HCT116 (cell line): ENCODE results near the gene PNRC2. TPM values are rescaled to one million over a fixed set of nuclear protein-coding genes. Genes with fewer than 3 reads are reported as not detected.
"Not testable (repeated sequence)": the region's sequence is repeated elsewhere in the genome, so short reads cannot be mapped to it uniquely, and the experiment has no call there.

Experiments used
- ATAC-seq: fragments of 200-7000 bp; cut with Tn5 transposase; 2 replicates; pipeline ENCODE4 v1.9.1; 2020; ENCODE audit warnings: mild to moderate bottlenecking, moderate library complexity
- BruUV-seq: library from RNA; stranded (reverse); fragments of 400-500 nt; replicated peaks from 2 replicates; lab custom pipeline; 2021; lab: Mats Ljungman, UMichigan
- CTCF ChIA-PET: fragments of 300-600 bp; sonication (Branson Sonifier 250); formaldehyde crosslinking; loops from one replicate; lab custom pipeline; 2021; ENCODE audit warnings: antibody characterized with exemption; lab: Charles Lee
- POLR2A ChIA-PET: fragments of 300-600, 350-600 bp; sonication (Branson Sonifier 250); formaldehyde crosslinking; loops from one replicate; lab custom pipeline; 2021; ENCODE audit warnings: antibody characterized with exemption; lab: Charles Lee
- RAD21 ChIA-PET, 2 experiments: fragments of 300-600 bp; sonication (Branson Sonifier 250); formaldehyde crosslinking; loops; one replicate each; lab custom pipeline; 2023; ENCODE audit warnings: low total read pairs in 2 of 2; ENCODE audit not compliant: uncharacterized antibody in 2 of 2, unreplicated experiment in 2 of 2, low non-redundant PET in 1 of 2; lab: Charles Lee
- DNase-seq: peaks from one replicate; pipeline ENCODE4 v3.0.0-alpha.2; 2010; ENCODE audit warnings: low read depth, low spot score
- H2AFZ ChIP-seq: fragments of 200-600 bp; shearing (Covaris generic), sonication (generic); 2 replicates; pipeline ENCODE4 v1.6.1; 2017; ENCODE audit warnings: low read depth, mixed run types, mixed read lengths, antibody characterized with exemption, low read length; ENCODE audit not compliant: poor library complexity, severe bottlenecking
- H3K27ac ChIP-seq: 2 replicates; pipeline ENCODE4 v1.5.1; 2012; ENCODE audit warnings: low read depth, low read length
- H3K27me3 ChIP-seq: fragments of 200-600 bp; sonication (generic); 2 replicates; pipeline ENCODE4 v1.6.1; 2016; ENCODE audit warnings: mixed run types, low read length, mixed read lengths; ENCODE audit not compliant: insufficient read depth
- H3K36me3 ChIP-seq, 2 experiments: fragments of 200-500 bp in 1 of 2; fragments of 200-600 bp in 1 of 2; sonication (Bioruptor generic) in 1 of 2; sonication (generic) in 1 of 2; 2 replicates each; pipeline versions ENCODE4 v1.5.1 to v1.6.1; 2014 to 2016; ENCODE audit warnings: low read length in 2 of 2, inconsistent platforms in 1 of 2, mixed read lengths in 1 of 2, mixed run types in 1 of 2; ENCODE audit not compliant: insufficient read depth in 2 of 2, control insufficient read depth in 1 of 2
- H3K4me1 ChIP-seq, 2 experiments: fragments of 200-600 bp in 1 of 2; sonication (generic) in 1 of 2; 2 replicates each; pipeline versions ENCODE4 v1.5.1 to v1.6.1; 2012 to 2017; ENCODE audit warnings: low read length in 2 of 2, inconsistent platforms in 1 of 2, mild to moderate bottlenecking in 1 of 2, mixed read lengths in 1 of 2, mixed run types in 1 of 2, moderate library complexity in 1 of 2; ENCODE audit not compliant: insufficient read depth in 2 of 2, control insufficient read depth in 1 of 2
- H3K4me2 ChIP-seq: fragments of 200-600 bp; sonication (generic); 2 replicates; pipeline ENCODE4 v1.6.1; 2017; ENCODE audit warnings: mixed run types, low read length, mixed read lengths
- H3K4me3 ChIP-seq, 2 experiments: fragments of 200-600 bp in 1 of 2; sonication (generic) in 1 of 2; replicated peaks in 1 of 2; 2 replicates each; pipeline ENCODE4 v1.5.1; 2011 to 2016; ENCODE audit warnings: low read length in 2 of 2, control low read depth in 1 of 2, low read depth in 1 of 2, mild to moderate bottlenecking in 1 of 2, mixed read lengths in 1 of 2, mixed run types in 1 of 2
- H3K79me2 ChIP-seq: fragments of 200-600 bp; sonication (generic); 2 replicates; pipeline ENCODE4 v1.6.1; 2017; ENCODE audit warnings: mild to moderate bottlenecking, mixed run types, low read length, moderate library complexity, mixed read lengths; ENCODE audit not compliant: insufficient read depth
- H3K9ac ChIP-seq: fragments of 200-600 bp; sonication (generic); 2 replicates; pipeline ENCODE4 v1.6.1; 2016; ENCODE audit warnings: low read length, mixed read lengths
- H3K9me2 ChIP-seq: fragments of 200-600 bp; sonication (generic), shearing (Covaris generic); 2 replicates; pipeline ENCODE4 v1.6.1; 2017; ENCODE audit warnings: mixed run types, mild to moderate bottlenecking, moderate library complexity; ENCODE audit not compliant: insufficient read depth
- H3K9me3 ChIP-seq, 2 experiments: fragments of 200-500 bp in 1 of 2; fragments of 200-600 bp in 1 of 2; sonication (Bioruptor generic) in 1 of 2; sonication (generic) in 1 of 2; 2 replicates each; pipeline ENCODE4 v1.6.1; 2014 to 2017; ENCODE audit warnings: low read length in 2 of 2, mixed read lengths in 2 of 2, inconsistent platforms in 1 of 2, low read depth in 1 of 2, mild to moderate bottlenecking in 1 of 2, mixed run types in 1 of 2, moderate library complexity in 1 of 2; ENCODE audit not compliant: control insufficient read depth in 1 of 2, insufficient read depth in 1 of 2
- H4K20me1 ChIP-seq: fragments of 200-600 bp; sonication (generic), shearing (Covaris generic); 2 replicates; pipeline ENCODE4 v1.6.1; 2017; ENCODE audit warnings: mixed run types, mild to moderate bottlenecking, moderate library complexity; ENCODE audit not compliant: insufficient read depth
- CBX3 ChIP-seq: IDR thresholded peaks from 2 replicates; pipeline ENCODE4 v1.6.1; 2012; ENCODE audit warnings: low read depth
- EGR1 ChIP-seq: IDR thresholded peaks from 2 replicates; pipeline ENCODE4 v1.6.1; 2012; ENCODE audit warnings: low read depth
- POLR2AphosphoS5 ChIP-seq: IDR thresholded peaks from 2 replicates; pipeline ENCODE4 v1.6.1; 2011; ENCODE audit warnings: mild to moderate bottlenecking, low read depth, low read length, moderate library complexity
- RAD21 ChIP-seq: IDR thresholded peaks from 2 replicates; pipeline ENCODE4 v1.6.1; 2012; ENCODE audit warnings: low read depth, mild to moderate bottlenecking
- SRF ChIP-seq: IDR thresholded peaks from 2 replicates; pipeline ENCODE4 v1.6.1; 2012; ENCODE audit warnings: low read depth
- TCF7L2 ChIP-seq: IDR thresholded peaks from 2 replicates; pipeline ENCODE4 v1.7.0; 2011; ENCODE audit warnings: borderline replicate concordance, inconsistent platforms; ENCODE audit not compliant: insufficient read depth, insufficient read length; ENCODE audit errors: extremely low read depth
- ZBTB33 ChIP-seq: IDR thresholded peaks from 2 replicates; pipeline ENCODE4 v1.6.1; 2011; ENCODE audit warnings: mild to moderate bottlenecking, low read length, moderate library complexity; ENCODE audit not compliant: insufficient replicate concordance; ENCODE audit errors: extremely low read depth
- ZFX ChIP-seq: fragments of 450-650 bp; IDR thresholded peaks from 2 replicates; pipeline ENCODE4 v1.6.1; 2017
- intact Hi-C: fragments of 100-400 bp; cut with micrococcal nuclease; formaldehyde crosslinking; loops from 2 replicates; pipeline ENCODE4 v1.10.0; 2022
- total RNA-seq: library from RNA; stranded (reverse); gene quantifications from one replicate; pipeline ENCODE4 v1.2.1, GENCODE V29; 2021; ENCODE audit not compliant: unreplicated experiment

The PNRC2 gene
- total RNA-seq, 1 experiment from 2014 or later = 92.1 TPM

DNA sequence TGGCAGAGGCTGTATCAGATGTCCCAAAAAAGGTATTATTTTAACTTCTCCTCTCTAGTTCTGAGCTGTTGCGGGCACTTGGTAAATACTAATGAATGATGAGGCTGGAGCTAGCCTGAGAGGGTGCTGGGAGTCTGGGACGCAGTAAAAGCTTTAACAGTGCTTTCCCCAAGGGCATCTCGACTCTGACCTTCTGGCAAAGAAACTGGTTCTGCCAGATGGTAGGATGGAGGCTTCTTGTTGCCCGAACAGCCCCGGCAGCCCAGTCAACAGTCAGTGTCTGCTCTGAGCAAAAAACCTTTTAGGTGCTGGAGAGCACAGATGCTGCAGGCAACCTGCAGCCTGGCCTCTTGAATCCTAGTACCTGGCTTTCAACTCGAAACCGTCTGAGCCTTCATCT, 2.5 kb upstream of the PNRC2 start (continued):
- TF ChIP-seq ZBTB33 (no peak), ZFX (no peak), EGR1 (no peak), TCF7L2 (no peak), SRF (no peak), RAD21 (no peak), POLR2AphosphoS5 (no peak), CBX3 (no peak)

DNA sequence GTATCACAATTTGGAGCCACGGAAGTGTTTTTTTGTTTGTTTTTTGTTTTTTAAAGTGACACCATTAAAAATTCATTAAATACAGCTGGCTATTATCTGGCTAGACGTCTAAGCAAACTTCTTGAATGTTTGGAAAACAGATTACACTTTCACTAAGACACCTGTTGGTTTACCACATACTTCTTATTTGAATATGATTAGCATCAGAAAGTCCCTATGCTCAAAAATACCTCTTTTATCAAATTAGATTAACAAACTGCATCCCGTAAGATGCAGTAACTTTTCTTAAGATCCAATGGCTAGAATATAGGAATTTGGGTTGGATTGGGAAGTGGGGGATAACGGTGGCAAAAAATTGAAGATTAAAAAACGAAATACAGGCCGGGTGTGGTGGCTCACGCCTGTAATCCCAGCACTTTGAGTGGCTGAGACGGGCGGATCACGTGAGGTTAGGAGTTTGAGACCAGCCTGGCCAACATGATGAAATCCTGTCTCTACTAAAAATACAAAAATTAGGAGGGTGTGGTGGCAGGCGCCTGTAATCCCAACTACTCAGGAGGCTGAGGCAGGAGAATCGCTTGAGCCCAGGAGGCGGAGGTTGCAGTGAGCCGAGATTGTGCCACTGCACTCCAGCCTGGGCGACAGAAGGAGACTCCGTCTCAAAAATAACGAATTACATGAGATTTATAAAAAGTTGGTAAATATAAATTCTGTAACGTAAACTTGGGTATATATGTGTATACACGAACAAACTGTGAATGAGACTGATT, 1.4 kb upstream of the PNRC2 start:
- H2AFZ ChIP-seq, ATAC-seq, H3K9me3 ChIP-seq, CTCF ChIA-PET, H3K9me2 ChIP-seq, H4K20me1 ChIP-seq, RAD21 ChIA-PET, intact Hi-C loops, H3K27me3 ChIP-seq, H3K36me3 ChIP-seq, DNase-seq: not testable (repeated sequence)
- Histone ChIP-seq H3K4me3 (peak overlapping the region; percentile 86 to 97), H3K9ac (peak overlapping the region; percentile 99), H3K4me1 (peaks cover 20 to 36% of the 10 kb centered on the region in 2 experiments), H3K27ac (peak overlapping the region; percentile 94), H3K4me2 (peak overlapping the region; percentile 94), H3K79me2 (peaks cover 22% of the 10 kb centered on the region)
- POLR2A ChIA-PET = interaction anchor here (0.7 to 1.1 kb wide), 2 partner anchors 45 to 646 kb away, joined by 3 read pairs; no protein-coding TSS in a partner anchor
- TSS peak; percentile 71 for BruUV-seq
